SK-N-SH (cell line): Measurements from ENCODE around the gene WBP11. TPM values are rescaled to one million over a fixed set of nuclear protein-coding genes. Genes with fewer than 3 reads are reported as not detected.

Source experiments
- CTCF ChIA-PET: fragments of 300-600, 350-600 bp; formaldehyde crosslinking; extraction: SDS; loops from one replicate; lab custom pipeline; 2021; lab: Yijun Ruan, JAX
- POLR2A ChIA-PET: fragments of 350-600 bp; sonication (Branson Sonifier 250); formaldehyde crosslinking; extraction: SDS; loops from one replicate; lab custom pipeline; 2020; ENCODE audit warnings: antibody characterized with exemption, inconsistent platforms; lab: Yijun Ruan, JAX
- DNase-seq: peaks from one replicate; pipeline ENCODE4 v3.0.0; 2012
- H2AFZ ChIP-seq: fragments of 200-600 bp; sonication (generic); 2 replicates; pipeline ENCODE4 v1.8.1; 2016; ENCODE audit warnings: antibody characterized with exemption, mild to moderate bottlenecking, low read depth
- H3F3A ChIP-seq: fragments of 200-600 bp; sonication (generic); replicated peaks from 2 replicates; pipeline ENCODE3; 2016; ENCODE audit warnings: antibody characterized with exemption, mild to moderate bottlenecking; ENCODE audit not compliant: insufficient read depth
- H3K27ac ChIP-seq, 2 experiments: fragments of 200-500 bp in 1 of 2; fragments of 200-600 bp in 1 of 2; sonication (Bioruptor generic) in 1 of 2; sonication (generic), shearing (Covaris generic) in 1 of 2; 2 replicates each; pipeline versions ENCODE4 v1.5.1 to v1.6.1; 2014 to 2016; ENCODE audit warnings: low read depth in 2 of 2, inconsistent platforms in 1 of 2, low read length in 1 of 2, mild to moderate bottlenecking in 1 of 2, mixed read lengths in 1 of 2
- H3K27me3 ChIP-seq: fragments of 200-600 bp; sonication (generic), shearing (Covaris generic); 2 replicates; pipeline ENCODE4 v1.6.1; 2016; ENCODE audit warnings: mixed run types; ENCODE audit not compliant: insufficient read depth
- H3K36me3 ChIP-seq, 2 experiments: fragments of 200-500 bp in 1 of 2; fragments of 200-600 bp in 1 of 2; sonication (Bioruptor generic) in 1 of 2; sonication (generic) in 1 of 2; replicated peaks in 1 of 2; 2 replicates each; pipeline versions ENCODE3 to v1.5.1; 2014 to 2016; ENCODE audit warnings: low read length in 1 of 2, mild to moderate bottlenecking in 1 of 2; ENCODE audit not compliant: insufficient read depth in 2 of 2, control insufficient read depth in 1 of 2
- H3K4me1 ChIP-seq, 2 experiments: fragments of 200-500 bp in 1 of 2; fragments of 200-600 bp in 1 of 2; sonication (Bioruptor generic) in 1 of 2; sonication (generic), shearing (Covaris generic) in 1 of 2; 2 replicates each; pipeline versions ENCODE4 v1.5.1 to v1.6.1; 2014 to 2016; ENCODE audit warnings: low read depth in 1 of 2, low read length in 1 of 2, mixed run types in 1 of 2; ENCODE audit not compliant: insufficient read depth in 2 of 2, control insufficient read depth in 1 of 2
- H3K4me2 ChIP-seq: fragments of 200-600 bp; sonication (generic), shearing (Covaris generic); 2 replicates; pipeline ENCODE4 v1.6.1; 2017; ENCODE audit warnings: mixed run types
- H3K4me3 ChIP-seq, 2 experiments: fragments of 200-500 bp in 1 of 2; fragments of 200-600 bp in 1 of 2; sonication (Bioruptor generic) in 1 of 2; sonication (generic), shearing (Covaris generic) in 1 of 2; 2 replicates each; pipeline versions ENCODE4 v1.5.1 to v1.8.1; 2014 to 2016; ENCODE audit warnings: low read depth in 2 of 2, inconsistent platforms in 1 of 2, low read length in 1 of 2, mild to moderate bottlenecking in 1 of 2, mixed read lengths in 1 of 2, moderate library complexity in 1 of 2
- H3K79me2 ChIP-seq: fragments of 200-600 bp; sonication (generic); 2 replicates; pipeline ENCODE4 v1.8.1; 2017; ENCODE audit warnings: mild to moderate bottlenecking; ENCODE audit not compliant: insufficient read depth
- H3K9ac ChIP-seq: fragments of 200-600 bp; sonication (generic); 2 replicates; pipeline ENCODE4 v1.6.1; 2017; ENCODE audit warnings: mixed run types
- H3K9me2 ChIP-seq: fragments of 200-600 bp; sonication (generic); 2 replicates; pipeline ENCODE4 v1.6.1; 2017; ENCODE audit warnings: mixed run types
- H3K9me3 ChIP-seq: fragments of 200-600 bp; sonication (generic); 2 replicates; pipeline ENCODE4 v1.6.1; 2017; ENCODE audit warnings: mixed run types, mild to moderate bottlenecking, moderate library complexity
- H4K20me1 ChIP-seq: fragments of 200-600 bp; sonication (generic); 2 replicates; pipeline ENCODE4 v1.6.1; 2017; ENCODE audit warnings: mild to moderate bottlenecking, mixed run types; ENCODE audit not compliant: insufficient read depth
- CTCF ChIP-seq: fragments of 200-600 bp; sonication (generic); IDR thresholded peaks from 2 replicates; pipeline ENCODE4 v1.6.1; 2017; ENCODE audit warnings: antibody characterized with exemption, mild to moderate bottlenecking, moderate library complexity
- EP300 ChIP-seq, 2 experiments: IDR thresholded peaks; 2 replicates each; pipeline versions ENCODE4 v1.4.0 to v1.6.1; 2012; ENCODE audit warnings: borderline replicate concordance in 1 of 2, low read depth in 1 of 2, low read length in 1 of 2
- EZH2phosphoT487 ChIP-seq: fragments of 200-600 bp; sonication (generic); IDR thresholded peaks from 2 replicates; pipeline ENCODE4 v1.6.1; 2017; ENCODE audit warnings: low read depth, mixed run types, mild to moderate bottlenecking, antibody characterized with exemption, moderate library complexity, borderline replicate concordance
- FOSL2 ChIP-seq: IDR thresholded peaks from 2 replicates; pipeline ENCODE4 v1.4.0; 2012; ENCODE audit warnings: low read depth, mild to moderate bottlenecking, moderate library complexity, borderline replicate concordance
- FOXJ3 ChIP-seq: sonication (generic); formaldehyde crosslinking; IDR thresholded peaks from 2 replicates; pipeline ENCODE4 v1.5.1; 2020; ENCODE audit warnings: mild to moderate bottlenecking, missing genetic modification reagents
- FOXM1 ChIP-seq: IDR thresholded peaks from 2 replicates; pipeline ENCODE4 v1.4.0; 2012; ENCODE audit warnings: low read depth, mild to moderate bottlenecking
- MEF2A ChIP-seq: IDR thresholded peaks from 2 replicates; pipeline ENCODE4 v1.4.0; 2012; ENCODE audit warnings: low read depth, borderline replicate concordance
- MXI1 ChIP-seq: IDR thresholded peaks from 2 replicates; pipeline ENCODE4 v1.6.1; 2012; ENCODE audit warnings: mild to moderate bottlenecking, low read depth, low read length, improper control_type of control experiment
- NRF1 ChIP-seq: IDR thresholded peaks from 2 replicates; pipeline ENCODE4 v1.6.1; 2012; ENCODE audit warnings: low read depth, mild to moderate bottlenecking, low read length
- PBX3 ChIP-seq: IDR thresholded peaks from 2 replicates; pipeline ENCODE4; 2012
- POLR2AphosphoS5 ChIP-seq: IDR thresholded peaks from 2 replicates; pipeline ENCODE4 v1.6.1; 2012; ENCODE audit warnings: low read depth, low read length
- RXRA ChIP-seq: IDR thresholded peaks from 2 replicates; pipeline ENCODE4 v1.4.0; 2012; ENCODE audit warnings: low read depth, mild to moderate bottlenecking, borderline replicate concordance
- SIN3A ChIP-seq: IDR thresholded peaks from 2 replicates; pipeline ENCODE4 v1.6.1; 2012; ENCODE audit warnings: low read depth, mild to moderate bottlenecking, low read length, moderate library complexity, borderline replicate concordance
- SMC3 ChIP-seq: IDR thresholded peaks from 2 replicates; pipeline ENCODE4 v1.6.1; 2012; ENCODE audit warnings: low read depth, low read length, improper control_type of control experiment
- TAF1 ChIP-seq: IDR thresholded peaks from 2 replicates; pipeline ENCODE4 v1.6.1; 2012; ENCODE audit warnings: low read depth, mild to moderate bottlenecking, low read length, moderate library complexity, borderline replicate concordance
- TCF12 ChIP-seq: IDR thresholded peaks from 2 replicates; pipeline ENCODE4 v1.4.0; 2012
- TEAD4 ChIP-seq: IDR thresholded peaks from 2 replicates; pipeline ENCODE4 v1.4.0; 2012; ENCODE audit warnings: mild to moderate bottlenecking, borderline replicate concordance; ENCODE audit not compliant: insufficient read depth
- USF1 ChIP-seq: IDR thresholded peaks from 2 replicates; pipeline ENCODE4 v1.4.0; 2012; ENCODE audit warnings: low read depth, borderline replicate concordance
- WGBS: methylation state at CpG from one replicate; pipeline ENCODE4 v1.1.6; 2017; ENCODE audit warnings: low lambda C conversion rate; 5-methylcytosine and 5-hydroxymethylcytosine counted together
- polyA plus RNA-seq, 3 experiments: library from polyadenylated mRNA; depleted of rRNA; stranded (reverse); fragments of >200 nt; gene quantifications; 2 replicates each; pipeline ENCODE4 v1.2.3, GENCODE V29; 2012

Gene WBP11
- polyA plus RNA-seq, 1 of the 3 experiments (the other 2 are of a cell fraction): 18.7 TPM

GRCh38 chr12:14795028-14795448 is 8.2 kb downstream of the WBP11 start:
- ChIA-PET CTCF (interaction anchor here (0.7 to 2.1 kb wide), 2 partner anchors 25 to 1728 kb away, joined by 3 to 4 read pairs; no protein-coding TSS in a partner anchor), POLR2A (no interaction called here)
- Histone ChIP-seq H3K27me3 (no peaks in the 10 kb centered on the region), H3F3A (peaks cover 7% of the 10 kb centered on the region), H3K4me1 (no peaks in the 10 kb centered on the region; a peak in 1 of 4 replicates), H4K20me1 (no peaks in the 10 kb centered on the region), H3K9me3 (no peaks in the 10 kb centered on the region), H3K4me2 (no peak overlapping the region), H3K4me3 (no peak overlapping the region), H3K36me3 (peaks cover 86 to 89% of the 10 kb centered on the region in 2 experiments), H3K9ac (no peak overlapping the region), H3K9me2 (no peaks in the 10 kb centered on the region), H3K27ac (no peak overlapping the region; a peak in 1 of 4 replicates), H2AFZ (no peak overlapping the region), H3K79me2 (peaks cover 58% of the 10 kb centered on the region)
- no peak for DNase-seq
- 77% methylated on average over 4 of the region's 4 CpGs for WGBS
- TF ChIP-seq EP300 (IDR thresholded peaks at IDR 0.05; ENCODE audit: borderline replicate concordance in 1 of 2, low read depth in 1 of 2, low read length in 1 of 2): no peak
- TF ChIP-seq TAF1: no peak
- no peak for TF ChIP-seq RXRA
- TF ChIP-seq FOXM1: no peak
- no peak for TF ChIP-seq TCF12
- TF ChIP-seq FOSL2: no peak
- no peak for TF ChIP-seq SMC3
- TF ChIP-seq MEF2A: no peak
- no peak for TF ChIP-seq PBX3
- no peak for TF ChIP-seq EZH2phosphoT487

GRCh38 chr12:14785568-14785967 is 17.7 kb downstream of the WBP11 start:
- H3K9ac ChIP-seq: no peak overlapping the region
- H3K4me3 ChIP-seq: no peak overlapping the region
- H3K9me3 ChIP-seq: no peaks in the 10 kb centered on the region
- H2AFZ ChIP-seq: no peak overlapping the region
- no peak for DNase-seq
- H3K79me2 ChIP-seq: 0 out of 2 replicates have a peak, but pooled peaks cover 4% of the 10 kb centered on the region
- ChIA-PET CTCF (no interaction called here), POLR2A (interaction anchor here (0.8 kb wide), 1 partner anchor 18 kb away, joined by 3 read pairs; the partner anchor contains the start of genes C12orf60 and WBP11)
- peaks cover 4% of the 10 kb centered on the region for H3F3A ChIP-seq
- 92% methylated on average over 3 of the region's 3 CpGs for WGBS
- no peak overlapping the region for H3K4me2 ChIP-seq
- H3K27me3 ChIP-seq: no peaks in the 10 kb centered on the region
- no peaks in the 10 kb centered on the region; a peak in 1 of 4 replicates for H3K4me1 ChIP-seq
- TF ChIP-seq POLR2AphosphoS5 (no peak), TAF1 (no peak), CTCF (no peak), MEF2A (no peak), TEAD4 (no peak), SIN3A (no peak), NRF1 (no peak), MXI1 (no peak), FOXJ3 (CRISPR knock-in tag) (no peak), USF1 (no peak)
- H3K36me3 ChIP-seq: peaks cover 54 to 60% of the 10 kb centered on the region in 2 experiments
- H3K9me2 ChIP-seq: no peaks in the 10 kb centered on the region
- no peaks in the 10 kb centered on the region for H4K20me1 ChIP-seq
- H3K27ac ChIP-seq: no peak overlapping the region
